ENCODE data around the gene MSLN.

MSLN gene

GRCh38 chr16:801584-802363 is 41.2 kb downstream of the MSLN start:
- DNase-seq (ENCODE audit: insufficient read length, low spot score) (no peak), FAIRE-seq (no peak)

DNA sequence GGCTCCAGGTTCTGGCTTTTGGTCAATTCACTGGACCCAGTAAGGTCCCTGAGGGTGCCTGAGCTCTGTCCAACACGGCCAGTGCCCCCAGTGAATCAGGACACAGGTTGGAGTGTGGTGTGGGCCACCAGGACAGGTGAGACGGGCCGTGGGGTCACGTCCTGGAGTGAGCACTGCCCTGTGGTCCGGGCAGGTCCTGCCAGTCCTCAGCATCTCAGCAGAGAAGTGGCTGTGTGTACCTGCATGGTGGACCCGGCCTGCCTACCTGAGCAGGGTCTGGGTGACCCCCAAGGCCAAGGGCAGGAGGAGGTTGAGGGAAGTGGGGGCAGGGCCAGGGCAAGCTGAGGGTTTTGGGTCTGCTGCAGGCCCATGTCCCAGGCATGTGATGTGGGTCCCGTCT is 41.9 kb downstream of the MSLN start:
- no peak for DNase-seq (ENCODE audit: insufficient read length, low spot score)
- peak; percentile 72 for FAIRE-seq

DNA sequence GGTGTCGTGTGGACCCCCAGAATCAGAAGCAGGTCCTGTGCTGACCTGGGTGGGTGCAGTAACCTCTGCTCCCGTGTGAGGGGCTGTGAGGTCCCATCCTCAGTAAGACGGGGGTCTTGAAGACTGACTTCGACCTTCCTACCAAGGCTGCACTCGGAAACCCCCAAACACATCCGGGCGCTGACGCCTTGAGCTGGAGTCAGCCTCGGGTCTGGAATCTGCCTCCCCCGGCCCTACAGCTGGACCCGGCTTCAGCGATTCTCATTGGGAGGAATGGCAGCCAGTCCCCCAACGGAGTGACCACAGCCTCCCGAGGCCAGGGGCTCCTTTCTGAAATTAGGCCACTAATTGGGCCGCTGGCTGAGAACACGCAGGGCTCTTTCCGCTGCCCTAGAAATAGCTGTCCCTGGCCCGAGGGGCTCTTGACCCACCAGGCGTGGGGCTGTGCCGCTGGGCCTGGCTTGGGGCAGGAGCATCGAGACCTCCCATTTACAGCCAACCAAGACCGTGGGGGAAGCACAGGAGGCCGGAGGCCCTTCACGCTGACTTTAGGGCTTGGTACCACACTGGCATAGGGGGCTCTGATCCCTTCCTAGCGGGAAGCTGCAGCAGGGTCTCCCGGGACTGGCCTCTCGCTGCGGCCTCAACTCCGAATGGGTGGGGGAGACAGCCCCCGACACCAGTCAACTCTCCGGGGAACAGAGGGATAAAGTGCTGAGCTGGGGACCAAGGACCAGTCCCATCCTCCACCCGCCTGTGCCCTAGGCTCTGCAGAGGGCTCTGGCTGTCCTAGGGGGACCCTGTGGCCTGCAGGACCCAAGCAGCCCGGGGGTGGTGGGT is 42.6 kb downstream of the MSLN start:
- FAIRE-seq (no peak), DNase-seq (ENCODE audit: insufficient read length, low spot score) (no peak)

- DNase-seq (ENCODE audit: insufficient read length, low spot score) (no peak), FAIRE-seq (no peak)
Observed at GRCh38 chr16:803754-804080, 43.2 kb downstream of the MSLN start.

DNA sequence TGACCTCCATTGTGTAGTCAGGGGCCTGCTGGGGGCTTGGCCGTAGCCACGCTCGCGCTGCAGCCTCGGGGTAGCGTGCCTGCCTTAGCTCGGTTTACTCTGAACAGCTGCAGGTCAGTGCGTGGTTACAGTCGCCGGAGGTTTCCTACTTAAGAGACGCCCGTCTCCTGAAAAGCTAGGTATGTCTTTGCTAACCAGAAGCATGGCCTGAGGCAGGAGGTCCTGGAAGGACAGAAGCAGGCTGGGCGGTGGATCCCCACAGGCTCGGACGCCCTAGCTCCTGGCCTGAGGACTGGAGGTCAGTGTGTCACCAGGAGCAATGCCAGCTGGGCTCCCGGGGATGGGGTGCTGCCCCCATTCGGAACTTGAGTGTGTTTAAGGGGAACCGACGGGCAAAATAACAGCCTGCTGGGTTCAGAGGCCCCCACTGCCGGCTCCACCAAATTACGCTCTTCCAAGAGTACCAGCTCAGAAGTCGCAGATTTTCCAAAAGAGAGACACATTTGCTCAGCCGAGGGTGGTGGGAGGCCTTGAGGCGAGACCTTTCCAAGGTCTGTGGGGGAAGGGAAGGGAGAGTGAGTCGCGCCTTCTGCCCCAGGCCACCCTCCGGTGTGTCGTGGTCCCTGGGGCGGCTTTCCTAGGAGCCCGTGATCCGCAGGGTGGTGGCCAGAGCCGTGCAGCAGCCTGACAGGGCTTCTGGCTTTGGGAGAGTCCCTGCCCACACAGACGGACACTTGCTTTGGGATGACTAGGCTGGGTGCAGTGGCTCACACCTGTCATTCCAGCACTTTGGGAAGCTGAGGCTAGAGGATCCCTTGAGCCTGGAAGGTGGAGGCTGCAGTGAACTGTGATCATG is 43.9 kb downstream of the MSLN start:
- FAIRE-seq, result no peak

GRCh38 chr16:805474-805873 is 44.9 kb downstream of the MSLN start:
- DNase-seq (ENCODE audit: insufficient read length, low spot score) (no peak), FAIRE-seq (no peak)

More for the DNA sequence above, 43.9 kb downstream of the MSLN start:
- DNase-seq (ENCODE audit: insufficient read length, low spot score), result no peak

DNA sequence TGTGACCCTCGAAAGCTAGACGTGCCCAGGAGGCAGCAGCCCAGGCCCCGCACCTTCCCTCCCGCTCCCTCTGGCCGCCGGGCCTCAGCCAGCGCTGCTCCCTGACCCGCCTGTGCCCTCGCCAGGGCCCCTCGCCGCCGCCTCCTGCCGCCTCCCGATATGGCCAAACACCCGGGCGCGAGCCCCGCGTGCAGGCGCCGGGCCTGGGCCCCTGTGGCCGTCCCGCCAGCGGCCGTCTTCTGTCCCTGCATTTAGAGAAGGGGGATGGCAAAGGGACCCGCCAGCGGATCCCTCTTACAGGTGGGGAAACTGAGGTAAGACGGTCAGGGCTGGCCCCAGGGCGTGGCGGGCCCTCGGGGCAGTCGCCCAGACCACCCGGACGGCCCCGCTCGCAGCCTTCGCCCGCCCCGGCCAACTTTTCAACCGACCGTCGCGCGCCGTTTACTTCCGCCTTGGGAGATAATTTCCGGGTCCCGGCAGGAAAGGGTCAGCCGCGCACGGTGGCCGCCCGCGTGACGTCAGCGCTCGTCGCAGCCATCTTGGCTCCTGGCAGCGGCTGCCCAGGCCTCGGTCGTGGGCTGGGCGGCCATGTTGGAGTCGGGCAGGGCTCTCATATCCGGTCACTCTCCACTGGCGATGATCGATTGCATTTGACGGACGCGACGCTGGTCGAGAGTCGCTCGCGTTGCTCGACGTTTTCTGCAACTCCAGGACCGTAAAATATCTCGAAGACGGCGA is 47.0 kb downstream of the MSLN start:
- FAIRE-seq, result peak; percentile 98

GRCh38 chr16:808085-808386 is 47.5 kb downstream of the MSLN start:
- no peak for FAIRE-seq
- DNase-seq (ENCODE audit: insufficient read length, low spot score), result no peak

More for the DNA sequence above, 47.0 kb downstream of the MSLN start:
- peak; percentile 95 for DNase-seq (ENCODE audit: insufficient read length, low spot score)

GRCh38 chr16:813204-813915 is 52.8 kb downstream of the MSLN start:
- peak; percentile 38 for FAIRE-seq
- DNase-seq (ENCODE audit: insufficient read length, low spot score), result peak; percentile 69

DNA sequence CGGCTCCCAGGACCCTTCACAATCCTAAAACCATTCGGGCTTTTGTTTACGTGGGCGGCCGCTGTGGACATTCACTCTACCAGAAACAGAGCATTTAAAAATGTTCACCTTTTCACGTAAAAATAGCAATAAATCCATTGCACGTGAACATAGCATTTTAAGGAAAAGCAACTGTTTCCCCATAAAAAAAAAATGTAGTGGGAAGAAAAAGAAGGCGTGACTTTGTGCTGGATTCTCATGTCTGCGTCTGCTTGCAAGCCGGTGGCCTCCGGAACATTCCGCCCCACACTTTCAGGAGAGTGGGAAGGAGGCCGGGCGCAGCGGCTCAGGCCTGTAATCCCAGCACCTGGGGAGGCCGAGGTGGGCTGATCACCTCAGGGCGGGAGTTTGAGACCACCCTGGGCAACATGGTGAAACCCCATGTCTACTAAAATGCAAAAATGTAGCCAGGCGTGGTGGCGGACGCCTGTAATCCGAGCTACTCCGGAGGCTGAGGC is 53.4 kb downstream of the MSLN start:
- DNase-seq (ENCODE audit: insufficient read length, low spot score) (no peak), FAIRE-seq (no peak)

DNA sequence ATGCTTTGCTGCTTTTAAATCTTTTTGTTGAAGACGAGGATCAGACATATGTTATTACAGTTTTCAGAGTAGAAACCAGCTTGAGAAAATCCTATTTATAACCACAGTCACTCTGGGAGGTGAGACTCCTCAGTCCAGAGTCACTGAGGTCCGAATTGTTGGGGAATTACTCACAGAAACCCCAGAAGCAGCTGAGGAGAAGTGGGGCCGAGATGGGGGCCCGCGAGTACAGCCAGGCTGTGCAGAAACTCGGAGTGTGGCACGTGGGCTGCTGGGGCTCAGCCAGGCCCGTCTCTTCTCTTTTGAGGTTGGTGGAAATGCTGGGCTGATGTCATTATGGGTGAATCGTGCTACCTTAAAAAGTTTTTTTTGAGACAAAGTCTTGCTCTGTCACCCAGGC is 54.4 kb downstream of the MSLN start:
- FAIRE-seq (no peak), DNase-seq (ENCODE audit: insufficient read length, low spot score) (peak; percentile 45)

GRCh38 chr16:815861-816260 is 55.3 kb downstream of the MSLN start:
- FAIRE-seq, result no peak
- no peak for DNase-seq (ENCODE audit: insufficient read length, low spot score)

GRCh38 chr16:817001-817906 is 56.7 kb downstream of the MSLN start:
- FAIRE-seq (no peak), DNase-seq (ENCODE audit: insufficient read length, low spot score) (no peak)

GRCh38 chr16:818132-818531 is 57.6 kb downstream of the MSLN start:
- FAIRE-seq, result no peak
- no peak for DNase-seq (ENCODE audit: insufficient read length, low spot score)

Measured in HTR-8/SVneo (cell line).